GM12878 (cell line): Measurements from ENCODE around the gene TBC1D24. TPM values are rescaled to one million over a fixed set of nuclear protein-coding genes. Genes with fewer than 3 reads are reported as not detected.

Experiments
- BACH1 ChIP-seq: fragments of 450-650 bp; IDR thresholded peaks from 2 replicates; pipeline ENCODE4 v1.6.1; 2017; ENCODE audit warnings: mild to moderate bottlenecking, borderline replicate concordance
- BHLHE40 ChIP-seq, 2 experiments: fragments of 450-650 bp in 1 of 2; IDR thresholded peaks; 2 replicates each; pipeline ENCODE4 v1.6.1; 2011 to 2017; ENCODE audit warnings: low read depth in 2 of 2, borderline replicate concordance in 1 of 2, improper control_type of control experiment in 1 of 2, low read length in 1 of 2, mild to moderate bottlenecking in 1 of 2
- CBX3 ChIP-seq: fragments of 200-600 bp; sonication (generic); IDR thresholded peaks from 2 replicates; pipeline ENCODE4 v1.6.1; 2016; ENCODE audit warnings: low read depth, borderline replicate concordance
- DPF2 ChIP-seq: fragments of 450-650 bp; IDR thresholded peaks from 2 replicates; pipeline ENCODE4 v1.6.1; 2017; ENCODE audit warnings: mild to moderate bottlenecking
- ETV6 ChIP-seq, 2 experiments: fragments of 450-650 bp in 1 of 2; IDR thresholded peaks in 1 of 2; conservative IDR thresholded peaks in 1 of 2; 2 replicates each; pipeline ENCODE4 v1.6.1; 2014; ENCODE audit warnings: antibody characterized with exemption in 1 of 2, borderline replicate concordance in 1 of 2, low read depth in 1 of 2, mild to moderate bottlenecking in 1 of 2, moderate library complexity in 1 of 2
- FOXK2 ChIP-seq: fragments of 450-650 bp; IDR thresholded peaks from 2 replicates; pipeline ENCODE4 v1.6.1; 2017; ENCODE audit warnings: mild to moderate bottlenecking, moderate library complexity
- GATAD2B ChIP-seq: fragments of 450-650 bp; conservative IDR thresholded peaks from 2 replicates; pipeline ENCODE4 v1.6.1; 2017; ENCODE audit warnings: low read depth, mild to moderate bottlenecking, moderate library complexity
- HDAC6 ChIP-seq: fragments of 200-600 bp; sonication (generic); IDR thresholded peaks from one replicate; pipeline ENCODE4 v1.8.0; 2017; ENCODE audit warnings: antibody characterized with exemption; ENCODE audit not compliant: unreplicated experiment
- IKZF1 ChIP-seq: fragments of 450-650 bp; conservative IDR thresholded peaks from 2 replicates; pipeline ENCODE4 v1.6.1; 2017; ENCODE audit warnings: antibody characterized with exemption, mild to moderate bottlenecking
- KDM1A ChIP-seq: fragments of 200-600 bp; sonication (generic); IDR thresholded peaks from 2 replicates; pipeline ENCODE4 v1.6.1; 2016; ENCODE audit warnings: borderline replicate concordance
- MYC ChIP-seq: IDR thresholded peaks from 2 replicates; pipeline ENCODE4 v1.6.1; 2011; ENCODE audit warnings: mild to moderate bottlenecking, low read length, moderate library complexity, inconsistent platforms; ENCODE audit not compliant: insufficient read depth, insufficient replicate concordance, insufficient read length, severe bottlenecking
- NFYB ChIP-seq: IDR thresholded peaks from 2 replicates; pipeline ENCODE4 v1.6.1; 2011; ENCODE audit warnings: low read depth, mild to moderate bottlenecking, low read length, improper control_type of control experiment, moderate library complexity; ENCODE audit not compliant: insufficient read depth
- NR2F1 ChIP-seq: fragments of 450-650 bp; conservative IDR thresholded peaks from 2 replicates; pipeline ENCODE4 v1.6.1; 2017; ENCODE audit warnings: mild to moderate bottlenecking
- POLR2AphosphoS5 ChIP-seq: IDR thresholded peaks from 2 replicates; pipeline ENCODE4 v1.6.1; 2011; ENCODE audit warnings: mild to moderate bottlenecking, low read length, inconsistent platforms
- RB1 ChIP-seq: fragments of 450-650 bp; formaldehyde crosslinking; IDR thresholded peaks from 2 replicates; pipeline ENCODE4 v1.6.1; 2017; ENCODE audit warnings: mild to moderate bottlenecking, borderline replicate concordance
- polyA plus RNA-seq, 11 experiments: library from polyadenylated mRNA; depleted of rRNA in 4 of 11; unstranded in 6 of 11; stranded (reverse) in 5 of 11; fragments of >200 nt; fragmentation: Nextera tagmentation in 4 of 11; fragmentation: Illumina TruSeq in 1 of 11; extraction: Ambion mirVana in 4 of 11; extraction: Trizol in 1 of 11; gene quantifications; 1 replicate in 1 of 11; 2 replicates in 10 of 11; pipeline versions ENCODE4 v1.2.1 to v1.2.3, GENCODE V29; 2011 to 2016; ENCODE audit warnings: inconsistent platforms in 2 of 11, missing spikeins in 2 of 11, low read depth in 1 of 11
- total RNA-seq, 4 experiments: library from RNA; depleted of rRNA in 3 of 4; stranded (reverse); fragments of >200 nt in 3 of 4; fragmentation: Illumina TruSeq in 1 of 4; extraction: Trizol in 1 of 4; gene quantifications; 2 replicates each; pipeline versions ENCODE4 v1.2.1 to v1.2.3, GENCODE V29; 2013 to 2021
- TF ChIP-seq, protein P1 (sequence below): fragments of 450-650 bp; IDR thresholded peaks from 2 replicates; pipeline ENCODE4 v1.6.1; 2014; ENCODE audit warnings: mild to moderate bottlenecking
- TF ChIP-seq, protein P2 (sequence below): fragments of 450-650 bp; IDR thresholded peaks from 2 replicates; pipeline ENCODE4 v1.6.1; 2018; ENCODE audit warnings: mild to moderate bottlenecking, low read depth, moderate library complexity; ENCODE audit not compliant: partially characterized antibody
- TF ChIP-seq, protein P3 (sequence below): fragments of 450-650 bp; IDR thresholded peaks from 2 replicates; pipeline ENCODE4 v1.6.1; 2017; ENCODE audit warnings: mild to moderate bottlenecking, moderate library complexity

Gene TBC1D24
- total and polyA plus RNA-seq, 10 of the 15 experiments (the other 5 are each of a cell fraction or from before 2014, with no cell fraction given), result 1.1 to 9.6 (median 4.5) TPM

GRCh38 chr16:2467528-2468232 is 7.2 kb upstream of the TBC1D24 start (continued):
- TF ChIP-seq, protein P1, sequence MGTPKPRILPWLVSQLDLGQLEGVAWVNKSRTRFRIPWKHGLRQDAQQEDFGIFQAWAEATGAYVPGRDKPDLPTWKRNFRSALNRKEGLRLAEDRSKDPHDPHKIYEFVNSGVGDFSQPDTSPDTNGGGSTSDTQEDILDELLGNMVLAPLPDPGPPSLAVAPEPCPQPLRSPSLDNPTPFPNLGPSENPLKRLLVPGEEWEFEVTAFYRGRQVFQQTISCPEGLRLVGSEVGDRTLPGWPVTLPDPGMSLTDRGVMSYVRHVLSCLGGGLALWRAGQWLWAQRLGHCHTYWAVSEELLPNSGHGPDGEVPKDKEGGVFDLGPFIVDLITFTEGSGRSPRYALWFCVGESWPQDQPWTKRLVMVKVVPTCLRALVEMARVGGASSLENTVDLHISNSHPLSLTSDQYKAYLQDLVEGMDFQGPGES, result no peak
- TF ChIP-seq DPF2 (peak; percentile 84), HDAC6 (peak; percentile 36), IKZF1 (peak; percentile 56), NR2F1 (peak; percentile 30; the same call in 1 of the 2 replicates), BHLHE40 (IDR thresholded peaks at IDR 0.05; ENCODE audit: borderline replicate concordance in 1 of 2, low read depth in 2 of 2, low read length in 1 of 2) (peak in 1 of 2 experiments; percentile 67; a peak in 2 of 4 replicates), KDM1A (no peak), RB1 (peak; percentile 67; the same call in 1 of the 2 replicates), POLR2AphosphoS5 (peak; percentile 21; the same call in 1 of the 2 replicates), NFYB (peak; percentile 29; the same call in 1 of the 2 replicates), ETV6 (conservative IDR thresholded peaks at IDR 0.05 in 1 of 2, IDR thresholded peaks at IDR 0.05 in 1 of 2; ENCODE audit: borderline replicate concordance in 1 of 2, low read depth in 1 of 2) (no peak), FOXK2 (no peak), GATAD2B (peak; percentile 85), CBX3 (no peak), BACH1 (peak; percentile 32; the same call in 1 of the 2 replicates), MYC (no peak)
- TF ChIP-seq, protein P2, sequence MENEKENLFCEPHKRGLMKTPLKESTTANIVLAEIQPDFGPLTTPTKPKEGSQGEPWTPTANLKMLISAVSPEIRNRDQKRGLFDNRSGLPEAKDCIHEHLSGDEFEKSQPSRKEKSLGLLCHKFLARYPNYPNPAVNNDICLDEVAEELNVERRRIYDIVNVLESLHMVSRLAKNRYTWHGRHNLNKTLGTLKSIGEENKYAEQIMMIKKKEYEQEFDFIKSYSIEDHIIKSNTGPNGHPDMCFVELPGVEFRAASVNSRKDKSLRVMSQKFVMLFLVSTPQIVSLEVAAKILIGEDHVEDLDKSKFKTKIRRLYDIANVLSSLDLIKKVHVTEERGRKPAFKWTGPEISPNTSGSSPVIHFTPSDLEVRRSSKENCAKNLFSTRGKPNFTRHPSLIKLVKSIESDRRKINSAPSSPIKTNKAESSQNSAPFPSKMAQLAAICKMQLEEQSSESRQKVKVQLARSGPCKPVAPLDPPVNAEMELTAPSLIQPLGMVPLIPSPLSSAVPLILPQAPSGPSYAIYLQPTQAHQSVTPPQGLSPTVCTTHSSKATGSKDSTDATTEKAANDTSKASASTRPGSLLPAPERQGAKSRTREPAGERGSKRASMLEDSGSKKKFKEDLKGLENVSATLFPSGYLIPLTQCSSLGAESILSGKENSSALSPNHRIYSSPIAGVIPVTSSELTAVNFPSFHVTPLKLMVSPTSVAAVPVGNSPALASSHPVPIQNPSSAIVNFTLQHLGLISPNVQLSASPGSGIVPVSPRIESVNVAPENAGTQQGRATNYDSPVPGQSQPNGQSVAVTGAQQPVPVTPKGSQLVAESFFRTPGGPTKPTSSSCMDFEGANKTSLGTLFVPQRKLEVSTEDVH, result peak; percentile 72
- TF ChIP-seq, protein P3, sequence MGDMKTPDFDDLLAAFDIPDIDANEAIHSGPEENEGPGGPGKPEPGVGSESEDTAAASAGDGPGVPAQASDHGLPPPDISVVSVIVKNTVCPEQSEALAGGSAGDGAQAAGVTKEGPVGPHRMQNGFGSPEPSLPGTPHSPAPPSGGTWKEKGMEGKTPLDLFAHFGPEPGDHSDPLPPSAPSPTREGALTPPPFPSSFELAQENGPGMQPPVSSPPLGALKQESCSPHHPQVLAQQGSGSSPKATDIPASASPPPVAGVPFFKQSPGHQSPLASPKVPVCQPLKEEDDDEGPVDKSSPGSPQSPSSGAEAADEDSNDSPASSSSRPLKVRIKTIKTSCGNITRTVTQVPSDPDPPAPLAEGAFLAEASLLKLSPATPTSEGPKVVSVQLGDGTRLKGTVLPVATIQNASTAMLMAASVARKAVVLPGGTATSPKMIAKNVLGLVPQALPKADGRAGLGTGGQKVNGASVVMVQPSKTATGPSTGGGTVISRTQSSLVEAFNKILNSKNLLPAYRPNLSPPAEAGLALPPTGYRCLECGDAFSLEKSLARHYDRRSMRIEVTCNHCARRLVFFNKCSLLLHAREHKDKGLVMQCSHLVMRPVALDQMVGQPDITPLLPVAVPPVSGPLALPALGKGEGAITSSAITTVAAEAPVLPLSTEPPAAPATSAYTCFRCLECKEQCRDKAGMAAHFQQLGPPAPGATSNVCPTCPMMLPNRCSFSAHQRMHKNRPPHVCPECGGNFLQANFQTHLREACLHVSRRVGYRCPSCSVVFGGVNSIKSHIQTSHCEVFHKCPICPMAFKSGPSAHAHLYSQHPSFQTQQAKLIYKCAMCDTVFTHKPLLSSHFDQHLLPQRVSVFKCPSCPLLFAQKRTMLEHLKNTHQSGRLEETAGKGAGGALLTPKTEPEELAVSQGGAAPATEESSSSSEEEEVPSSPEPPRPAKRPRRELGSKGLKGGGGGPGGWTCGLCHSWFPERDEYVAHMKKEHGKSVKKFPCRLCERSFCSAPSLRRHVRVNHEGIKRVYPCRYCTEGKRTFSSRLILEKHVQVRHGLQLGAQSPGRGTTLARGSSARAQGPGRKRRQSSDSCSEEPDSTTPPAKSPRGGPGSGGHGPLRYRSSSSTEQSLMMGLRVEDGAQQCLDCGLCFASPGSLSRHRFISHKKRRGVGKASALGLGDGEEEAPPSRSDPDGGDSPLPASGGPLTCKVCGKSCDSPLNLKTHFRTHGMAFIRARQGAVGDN, result peak; percentile 84
